ENCODE results near the gene APH1A. TPM values are rescaled to one million over a fixed set of nuclear protein-coding genes. Genes with fewer than 3 reads are reported as not detected.
"Not testable (repeated sequence)": the region's sequence is repeated elsewhere in the genome, so short reads cannot be mapped to it uniquely, and the experiment has no call there.

Gene APH1A
- 112 TPM for polyA plus RNA-seq (ENCODE audit: insufficient read length)

- peak; percentile 96 for DNase-seq
Measured at GRCh38 chr1:150268705-150269403, at the start of gene APH1A. APH1A (minus strand) TSS chr1:150269016; CDS start chr1:150268810, 206 bp downstream.

- not testable (repeated sequence) for DNase-seq
Measured at GRCh38 chr1:150314691-150315090, 45.9 kb upstream of the APH1A start.

GRCh38 chr1:150311762-150312161 is 42.9 kb upstream of the APH1A start:
- no peak for DNase-seq

DNA sequence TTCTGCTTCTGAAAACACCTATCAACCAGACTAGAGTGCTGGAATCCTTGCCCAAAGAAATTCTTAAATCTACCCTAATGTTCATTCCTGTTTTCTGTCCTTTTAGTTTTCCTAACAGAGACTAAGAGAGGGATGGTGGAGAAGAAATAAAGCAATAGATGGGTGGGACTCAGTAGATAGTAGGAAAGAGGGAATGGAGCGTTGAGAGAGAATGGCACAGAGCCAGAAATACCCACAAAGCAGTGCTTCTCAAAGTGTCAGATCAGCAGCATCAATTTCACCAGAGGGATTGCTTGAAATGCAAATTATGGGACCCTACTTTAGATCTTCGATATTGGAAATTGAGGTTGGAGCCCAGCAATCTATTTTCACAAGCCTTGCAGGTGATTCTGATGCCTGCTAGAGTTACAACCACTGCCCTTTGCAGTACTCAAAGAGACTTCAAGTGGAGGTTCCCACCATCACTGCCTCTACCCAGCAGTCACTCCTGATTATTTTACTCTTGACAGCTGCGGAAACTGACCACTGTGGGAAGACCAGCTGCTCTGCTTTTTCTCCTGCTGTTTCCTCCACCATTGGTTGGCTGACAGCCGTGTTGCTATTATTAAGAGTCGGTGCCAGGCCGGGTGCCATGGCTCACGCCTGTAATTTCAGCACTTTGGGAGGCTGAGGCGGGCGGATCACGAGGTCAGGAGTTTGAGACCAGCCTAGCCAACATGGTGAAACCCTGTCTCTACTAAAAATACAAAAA is 41.1 kb upstream of the APH1A start:
- DNase-seq: no peak

- not testable (repeated sequence) for DNase-seq
Measured at GRCh38 chr1:150308585-150308984, 39.8 kb upstream of the APH1A start.

DNA sequence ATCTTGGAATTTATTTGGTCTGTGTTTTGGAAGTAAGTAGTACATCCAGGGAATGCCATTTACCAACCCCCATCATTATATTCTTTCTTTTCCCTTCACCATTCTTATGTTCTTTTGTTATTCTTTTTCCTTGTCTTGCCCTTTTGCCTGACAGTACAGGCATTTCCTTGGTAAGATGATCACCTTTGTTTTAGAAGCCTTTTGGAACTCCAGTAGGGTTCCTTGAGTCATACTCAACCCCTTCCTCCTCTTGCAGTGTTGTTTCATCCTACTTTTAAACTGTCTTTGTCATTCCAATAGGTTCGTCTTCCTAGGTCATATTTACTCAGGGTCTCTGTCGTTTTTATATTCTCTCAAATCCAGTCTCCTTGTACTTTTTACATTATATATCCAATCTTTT is 34.1 kb upstream of the APH1A start:
- DNase-seq: no peak

DNA sequence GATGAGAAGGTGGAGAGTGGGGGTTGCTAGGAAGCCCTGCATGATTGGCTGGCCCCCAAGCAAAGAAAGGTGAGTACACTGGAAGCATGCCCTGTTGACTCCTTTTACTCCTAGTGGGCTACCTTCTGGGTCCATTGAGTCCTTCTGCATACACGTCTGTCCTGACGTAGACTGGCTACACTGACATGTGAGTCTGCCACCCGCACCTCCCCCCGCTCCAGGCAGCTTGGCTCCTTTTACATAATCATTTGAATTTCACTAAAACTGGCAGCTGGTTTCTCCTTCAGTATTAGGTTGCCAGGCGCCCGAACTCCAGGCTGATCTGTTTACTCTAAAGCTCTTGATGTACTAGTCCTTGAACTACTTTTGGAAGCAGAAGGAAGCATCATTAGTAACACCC is 33.5 kb upstream of the APH1A start:
- no peak for DNase-seq

DNA sequence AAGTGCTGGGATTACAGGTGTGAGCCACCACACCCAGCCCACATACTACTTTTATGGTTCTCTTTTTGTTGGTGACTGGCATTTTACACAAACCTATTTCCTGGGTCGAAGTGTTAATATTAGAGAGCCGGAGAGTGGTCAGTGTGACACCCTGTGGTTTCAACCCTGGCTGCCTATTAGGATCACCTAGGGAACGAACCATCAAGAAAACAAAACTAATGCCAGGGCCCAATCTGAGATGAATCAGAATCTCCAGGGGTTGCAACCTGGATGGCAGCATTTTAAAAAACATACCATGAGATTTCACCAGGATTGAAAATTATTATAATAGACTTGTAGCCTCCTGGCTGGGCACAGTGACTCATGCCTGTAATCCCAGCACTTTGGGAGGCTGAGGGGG is 30.9 kb upstream of the APH1A start:
- no peak for DNase-seq

DNA sequence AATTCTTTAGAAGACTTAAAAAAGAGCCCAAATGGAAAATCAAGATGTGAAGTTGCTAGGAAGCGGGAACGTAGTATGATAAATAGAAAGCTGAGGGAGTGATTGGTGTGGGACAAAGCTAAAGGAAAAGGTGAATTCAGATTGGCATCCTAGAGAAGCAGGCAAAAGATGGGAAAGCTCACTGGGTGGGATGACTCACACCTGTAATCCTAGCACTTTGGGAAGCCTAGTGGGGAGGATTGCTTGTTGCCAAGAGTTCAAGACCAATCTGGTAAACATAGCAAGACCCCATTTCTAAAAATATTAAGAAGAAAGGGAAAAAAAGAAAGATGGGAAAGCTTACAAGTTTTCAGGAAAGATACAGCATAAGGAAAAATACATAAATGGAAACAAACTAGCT is 26.7 kb upstream of the APH1A start:
- DNase-seq: no peak

- DNase-seq: peak; percentile 95
Measured at GRCh38 chr1:150293433-150294253, 24.8 kb upstream of the APH1A start, which contains the start of gene MRPS21. MRPS21 (plus strand) TSS chr1:150293861; CDS start chr1:150294367, 506 bp downstream.

GRCh38 chr1:150288822-150289221 is 20.0 kb upstream of the APH1A start:
- no peak for DNase-seq

GRCh38 chr1:150288382-150288781 is 19.6 kb upstream of the APH1A start:
- no peak for DNase-seq

DNA sequence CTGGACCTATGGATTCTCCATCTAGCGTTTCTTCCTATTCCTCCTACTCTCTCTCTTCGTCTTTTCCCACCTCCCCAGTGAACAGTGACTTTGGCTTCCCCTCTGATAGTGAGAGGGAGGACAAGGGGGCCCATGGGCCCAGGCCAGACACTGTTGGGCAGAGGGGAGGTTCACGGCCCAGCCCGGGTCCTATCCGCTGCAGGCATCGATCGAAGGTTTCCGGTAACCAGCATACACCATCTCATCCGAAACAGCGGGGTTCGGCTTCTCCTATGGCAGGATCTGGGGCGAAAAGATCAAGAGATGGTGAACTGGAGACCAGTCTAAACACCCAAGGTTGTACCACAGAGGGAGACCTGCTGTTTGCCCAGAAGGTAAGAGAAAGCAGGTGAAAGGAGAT is 14.4 kb upstream of the APH1A start:
- no peak for DNase-seq

DNA sequence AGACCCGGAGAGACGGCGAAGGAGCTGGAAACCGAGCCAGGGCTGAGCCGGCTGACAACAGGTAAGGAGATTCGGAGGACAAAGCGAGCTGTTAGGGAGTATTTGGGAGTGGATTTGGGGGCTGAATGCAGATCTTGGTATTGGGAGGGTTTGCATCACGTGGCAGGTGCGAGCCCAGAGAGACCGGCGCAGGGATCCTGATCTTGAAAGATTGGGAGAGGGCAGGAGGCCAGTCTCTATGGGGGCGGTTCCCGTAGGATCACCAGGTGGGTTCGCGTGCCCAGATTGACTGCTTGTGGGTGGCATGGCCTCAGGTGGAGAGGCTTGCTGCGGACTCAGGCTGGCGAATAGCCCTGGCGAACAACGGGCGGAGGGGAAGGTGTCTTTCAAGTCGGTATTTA is 13.7 kb upstream of the APH1A start:
- no peak for DNase-seq

GRCh38 chr1:150281758-150282557 is 13.1 kb upstream of the APH1A start, which contains the start of gene CIART:
CIART (plus strand) TSS chr1:150282554; CDS start chr1:150283268, 714 bp downstream.
- DNase-seq: peak; percentile 95

DNA sequence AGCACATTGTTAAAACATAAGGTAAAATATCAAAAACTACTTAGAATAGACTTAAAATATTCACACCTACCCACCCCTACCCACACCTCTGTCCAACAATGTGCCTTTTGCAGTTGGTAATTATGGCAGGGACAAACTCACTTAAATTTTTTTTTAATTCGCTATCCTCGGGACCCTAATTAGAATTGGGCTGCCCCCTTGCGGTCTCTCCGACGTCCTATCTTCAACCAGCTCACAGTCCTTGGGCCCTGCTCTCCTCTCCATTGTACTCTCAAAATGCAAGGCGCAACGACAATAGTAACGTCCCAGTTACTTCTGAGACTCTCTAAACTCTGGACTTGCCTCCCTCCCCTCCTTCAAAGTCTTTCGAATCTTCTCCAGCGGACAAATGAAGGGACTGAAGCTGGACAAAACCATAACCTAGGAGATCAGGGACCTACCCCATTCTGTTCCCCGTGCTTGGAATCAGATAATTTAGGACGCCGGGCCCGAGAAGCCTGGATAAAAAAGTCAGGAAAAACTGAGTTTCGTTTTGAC is 12.5 kb upstream of the APH1A start:
- peak; percentile 59 for DNase-seq

DNA sequence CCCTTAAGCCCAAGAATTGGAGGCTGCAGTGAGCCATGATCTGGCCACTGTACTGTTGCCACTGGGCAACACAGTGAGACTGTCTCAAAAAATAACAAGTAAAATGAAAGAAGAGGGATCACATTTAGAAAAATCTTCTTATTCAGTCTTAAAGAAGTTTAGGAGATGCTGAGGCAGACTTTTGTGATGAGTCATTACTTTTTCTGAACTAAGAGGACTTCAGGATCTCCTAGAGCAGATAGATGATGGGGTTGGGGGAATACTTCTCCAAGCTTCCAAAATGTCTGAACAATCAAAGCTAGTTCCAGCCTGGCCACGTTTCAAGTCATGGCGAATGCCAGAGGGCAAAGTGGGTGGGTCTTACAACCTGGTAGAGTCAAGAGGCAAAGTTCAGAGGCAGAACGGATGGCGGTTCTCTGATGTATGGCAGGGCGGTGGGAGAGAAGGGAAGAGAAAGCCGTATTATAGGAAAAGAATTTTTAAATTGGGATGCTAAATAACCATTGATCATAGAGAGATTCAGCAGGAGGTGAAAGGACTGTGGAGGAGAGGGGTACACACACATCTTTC is 11.4 kb upstream of the APH1A start:
- DNase-seq: no peak

DNA sequence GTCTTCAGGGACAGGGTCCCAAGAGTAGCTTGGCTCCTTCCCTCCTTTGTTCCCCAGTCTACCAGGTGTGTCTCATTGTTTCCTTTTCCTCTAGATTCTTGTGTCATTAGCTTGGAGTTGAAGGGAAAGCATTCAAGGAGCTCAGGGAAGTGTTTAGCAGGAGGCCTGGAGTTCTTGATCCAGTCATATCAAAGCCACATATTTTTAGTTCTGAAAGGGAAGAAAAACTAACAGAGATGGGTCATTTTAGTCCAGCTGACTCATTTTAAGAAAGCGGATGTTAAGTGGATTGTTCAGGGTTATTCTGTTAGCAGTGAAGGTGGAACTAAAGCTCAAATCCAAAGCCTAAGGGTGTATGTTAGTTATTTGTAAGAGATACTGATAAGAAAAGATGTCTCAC is 4.5 kb upstream of the APH1A start:
- no peak for DNase-seq

- DNase-seq: no peak
Measured at GRCh38 chr1:150271291-150271959, 2.6 kb upstream of the APH1A start.

GRCh38 chr1:150269451-150269850 is 635 bp upstream of the APH1A start:
- DNase-seq: no peak

GRCh38 chr1:150268340-150268704 is 494 bp downstream of the APH1A start:
- DNase-seq: peak; percentile 45

Measured in hindlimb muscle (tissue), 1 donor.